OCI-LY7 (cell line): ENCODE results near the gene APOBEC3H. TPM values are rescaled to one million over a fixed set of nuclear protein-coding genes. Genes with fewer than 3 reads are reported as not detected.

ENCODE experiments used
- BruUV-seq: library from RNA; stranded (reverse); fragments of 400-500 nt; replicated peaks from 2 replicates; lab custom pipeline; 2021; lab: Mats Ljungman, UMichigan
- CTCF ChIA-PET: fragments of 300-600 bp; sonication (Branson Sonifier 250); formaldehyde crosslinking; loops from one replicate; lab custom pipeline; 2022; ENCODE audit warnings: antibody characterized with exemption; ENCODE audit not compliant: unreplicated experiment; lab: Charles Lee
- POLR2A ChIA-PET: fragments of 300-600 bp; sonication (Branson Sonifier 250); formaldehyde crosslinking; loops from one replicate; lab custom pipeline; 2022; ENCODE audit warnings: antibody characterized with exemption; lab: Charles Lee
- DNase-seq: peaks from one replicate; pipeline ENCODE4 v3.0.0-alpha.2; 2015; ENCODE audit warnings: low spot score
- H2AFZ ChIP-seq: fragments of 200-600 bp; sonication (generic), shearing (Covaris generic); 2 replicates; pipeline ENCODE4 v1.6.1; 2014; ENCODE audit warnings: mild to moderate bottlenecking, antibody characterized with exemption, low read length, moderate library complexity
- H3K27ac ChIP-seq: fragments of 200-600 bp; sonication (generic); 2 replicates; pipeline ENCODE4 v1.5.1; 2014; ENCODE audit warnings: mixed run types, low read depth, mild to moderate bottlenecking, moderate library complexity, low read length, inconsistent platforms; ENCODE audit not compliant: poor library complexity, severe bottlenecking
- H3K36me3 ChIP-seq: fragments of 200-600 bp; sonication (generic); 2 replicates; pipeline ENCODE4 v1.6.1; 2014; ENCODE audit warnings: mild to moderate bottlenecking, antibody characterized with exemption, low read length, moderate library complexity, mixed read lengths; ENCODE audit not compliant: insufficient read depth
- H3K4me1 ChIP-seq: fragments of 200-600 bp; sonication (generic); 2 replicates; pipeline ENCODE4 v1.5.1; 2014; ENCODE audit warnings: mild to moderate bottlenecking, low read length; ENCODE audit not compliant: insufficient read depth, poor library complexity, severe bottlenecking
- H3K4me2 ChIP-seq: fragments of 200-600 bp; sonication (generic); 2 replicates; pipeline ENCODE4 v1.6.1; 2014; ENCODE audit warnings: mild to moderate bottlenecking, low read length
- H3K4me3 ChIP-seq: fragments of 200-600 bp; sonication (generic); 2 replicates; pipeline ENCODE4 v1.5.1; 2014; ENCODE audit warnings: mild to moderate bottlenecking, low read depth, low read length; ENCODE audit not compliant: poor library complexity, severe bottlenecking
- H3K79me2 ChIP-seq: fragments of 200-600 bp; sonication (generic); 2 replicates; pipeline ENCODE4 v1.6.1; 2016; ENCODE audit warnings: low read depth, mild to moderate bottlenecking, low read length, moderate library complexity, mixed read lengths; ENCODE audit not compliant: insufficient read depth
- H3K9me2 ChIP-seq: fragments of 200-600 bp; sonication (generic); 2 replicates; pipeline ENCODE4 v1.6.1; 2016; ENCODE audit warnings: mild to moderate bottlenecking, low read length, mixed read lengths; ENCODE audit not compliant: insufficient read depth
- H3K9me3 ChIP-seq: fragments of 200-600 bp; sonication (generic); 2 replicates; pipeline ENCODE4 v1.6.1; 2014; ENCODE audit warnings: mild to moderate bottlenecking, mixed run types, low read length, mixed read lengths
- H4K20me1 ChIP-seq: fragments of 200-600 bp; sonication (generic); 2 replicates; pipeline ENCODE4 v1.6.1; 2014; ENCODE audit warnings: mild to moderate bottlenecking, antibody characterized with exemption, low read length, moderate library complexity, mixed read lengths; ENCODE audit not compliant: insufficient read depth
- EZH2phosphoT487 ChIP-seq: fragments of 200-600 bp; sonication (generic); IDR thresholded peaks from 2 replicates; pipeline ENCODE4 v1.6.1; 2018; ENCODE audit warnings: low read depth, borderline replicate concordance, mild to moderate bottlenecking, mixed run types, antibody characterized with exemption, low read length, moderate library complexity, mixed read lengths
- intact Hi-C: fragments of 100-400 bp; cut with micrococcal nuclease; formaldehyde crosslinking; loops from one replicate; pipeline ENCODE4 v1.10.0; 2022; ENCODE audit not compliant: unreplicated experiment
- total RNA-seq, 2 experiments: library from RNA; depleted of rRNA in 1 of 2; stranded (reverse); fragments of >200 nt in 1 of 2; shearing (Covaris generic) in 1 of 2; gene quantifications; 2 replicates each; pipeline ENCODE4 v1.2.3, GENCODE V29; 2014 to 2022
- TF ChIP-seq, protein P1 (sequence below): fragments of 200-600 bp; sonication (generic); conservative IDR thresholded peaks from 2 replicates; pipeline ENCODE4 v1.5.1; 2014; ENCODE audit warnings: mild to moderate bottlenecking, antibody characterized with exemption, low read length, moderate library complexity, mixed read lengths

APOBEC3H gene
- total RNA-seq, 2 experiments from 2014 or later = 0.99 to 1.2 TPM

DNA sequence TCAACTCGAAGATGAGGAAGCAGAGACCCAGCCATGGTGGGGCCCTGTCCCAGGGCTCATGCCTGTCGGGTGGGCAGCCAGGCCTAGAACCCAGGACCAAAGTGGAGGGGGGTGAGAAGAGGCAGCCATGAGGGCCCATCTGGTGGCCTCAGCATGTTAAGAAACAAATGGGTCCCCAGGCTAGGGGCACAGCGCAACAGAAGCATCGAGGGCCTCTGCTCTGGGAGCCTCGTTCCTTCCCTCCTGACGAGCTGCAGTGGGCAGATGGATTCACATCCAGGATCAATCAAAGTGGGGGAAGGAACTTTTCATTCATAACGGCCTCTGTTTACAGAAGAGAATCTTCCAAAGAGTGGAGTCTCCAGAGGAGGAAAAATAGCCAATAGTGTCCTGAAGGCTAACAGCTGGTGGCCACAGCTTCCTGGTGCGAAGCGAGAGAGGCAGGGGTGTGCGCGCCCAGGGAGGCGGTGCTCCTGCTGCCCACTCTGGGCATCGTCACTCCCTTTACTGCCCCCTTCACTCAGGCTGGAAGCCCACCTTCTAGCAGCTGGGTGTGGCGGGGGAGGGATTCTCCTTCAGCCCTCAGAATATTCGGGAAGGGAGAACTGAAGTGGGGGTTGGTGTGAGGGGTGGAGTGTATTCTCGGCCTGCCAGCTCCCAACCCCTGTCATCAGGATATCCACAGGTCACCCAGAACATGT lies 51.1 kb downstream of the APOBEC3H start:
- Histone ChIP-seq H3K9me2 (no peaks in the 10 kb centered on the region), H3K4me1 (peaks cover 64% of the 10 kb centered on the region), H3K36me3 (no peaks in the 10 kb centered on the region), H4K20me1 (no peaks in the 10 kb centered on the region), H2AFZ (no peak overlapping the region), H3K79me2 (no peaks in the 10 kb centered on the region), H3K9me3 (no peaks in the 10 kb centered on the region), H3K27ac (peak overlapping the region; percentile 20), H3K4me2 (peak overlapping the region; percentile 50), H3K4me3 (no peak overlapping the region)
- intact Hi-C loops = no loop called here
- no peak for TF ChIP-seq EZH2phosphoT487
- TF ChIP-seq, protein P1, sequence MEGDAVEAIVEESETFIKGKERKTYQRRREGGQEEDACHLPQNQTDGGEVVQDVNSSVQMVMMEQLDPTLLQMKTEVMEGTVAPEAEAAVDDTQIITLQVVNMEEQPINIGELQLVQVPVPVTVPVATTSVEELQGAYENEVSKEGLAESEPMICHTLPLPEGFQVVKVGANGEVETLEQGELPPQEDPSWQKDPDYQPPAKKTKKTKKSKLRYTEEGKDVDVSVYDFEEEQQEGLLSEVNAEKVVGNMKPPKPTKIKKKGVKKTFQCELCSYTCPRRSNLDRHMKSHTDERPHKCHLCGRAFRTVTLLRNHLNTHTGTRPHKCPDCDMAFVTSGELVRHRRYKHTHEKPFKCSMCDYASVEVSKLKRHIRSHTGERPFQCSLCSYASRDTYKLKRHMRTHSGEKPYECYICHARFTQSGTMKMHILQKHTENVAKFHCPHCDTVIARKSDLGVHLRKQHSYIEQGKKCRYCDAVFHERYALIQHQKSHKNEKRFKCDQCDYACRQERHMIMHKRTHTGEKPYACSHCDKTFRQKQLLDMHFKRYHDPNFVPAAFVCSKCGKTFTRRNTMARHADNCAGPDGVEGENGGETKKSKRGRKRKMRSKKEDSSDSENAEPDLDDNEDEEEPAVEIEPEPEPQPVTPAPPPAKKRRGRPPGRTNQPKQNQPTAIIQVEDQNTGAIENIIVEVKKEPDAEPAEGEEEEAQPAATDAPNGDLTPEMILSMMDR = no peak
- no peak for DNase-seq
- no TSS peak for BruUV-seq
- ChIA-PET POLR2A (interaction anchor here (0.6 to 2.0 kb wide), 4 partner anchors 65 to 1670 kb away, joined by 3 to 11 read pairs (median 6); partner anchors contain the start of genes APOBEC3C and RPL3), CTCF (interaction anchor here (0.6 to 1.1 kb wide), 2 partner anchors 145 to 295 kb away, joined by 3 to 5 read pairs; no protein-coding TSS in a partner anchor)

DNA sequence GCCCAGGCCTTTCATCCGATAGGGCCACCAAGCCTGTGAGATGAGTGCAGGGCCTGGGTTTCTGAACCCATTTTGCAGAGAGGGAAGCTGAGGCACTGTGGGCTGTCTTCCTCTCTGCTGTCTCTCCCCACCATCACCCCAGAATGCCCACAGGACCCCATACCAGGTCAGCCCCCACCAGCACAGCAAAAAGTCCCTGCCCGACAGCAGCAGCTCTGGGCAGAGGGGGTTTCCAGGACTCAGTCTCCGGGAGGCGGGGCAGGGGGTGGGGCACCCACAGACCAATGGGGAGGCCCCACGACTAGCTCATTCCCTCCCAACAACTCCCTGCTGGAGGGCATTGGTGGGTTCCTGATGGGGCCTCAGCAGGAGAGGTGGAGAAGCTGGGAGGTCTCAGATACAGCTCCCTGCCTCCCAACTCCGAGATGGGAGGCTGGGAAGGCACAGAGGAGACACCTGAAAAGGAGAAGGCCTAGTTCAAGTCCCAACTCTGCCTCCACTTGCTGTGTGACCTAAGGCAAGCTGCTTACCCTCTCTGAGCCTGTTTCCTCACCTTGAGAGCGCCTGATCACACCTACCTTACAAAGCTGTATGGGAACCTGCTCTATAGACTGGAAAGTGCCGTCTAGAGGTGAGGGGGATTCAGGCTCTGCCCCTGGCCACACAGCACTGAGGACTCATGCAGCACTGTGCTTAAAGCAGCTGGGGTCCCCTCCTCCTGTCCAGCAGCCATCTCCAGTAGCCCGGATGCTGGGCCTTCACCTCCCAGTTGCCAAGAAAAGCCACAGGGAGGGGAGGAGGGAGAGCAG lies 51.9 kb downstream of the APOBEC3H start:
- no peak overlapping the region for H3K4me3 ChIP-seq
- H3K4me2 ChIP-seq = peak overlapping the region; percentile 50

More for the DNA sequence above, 51.9 kb downstream of the APOBEC3H start:
- TF ChIP-seq EZH2phosphoT487 = no peak
- TF ChIP-seq, protein P1 = no peak
- POLR2A ChIA-PET = interaction anchor here (0.6 to 2.0 kb wide), 7 partner anchors 66 to 1669 kb away, joined by 3 to 11 read pairs (median 3); partner anchors contain the start of genes APOBEC3C, ATF4 and RPL3
- no peaks in the 10 kb centered on the region for H3K9me2 ChIP-seq
- no peaks in the 10 kb centered on the region for H3K36me3 ChIP-seq
- no peaks in the 10 kb centered on the region for H3K9me3 ChIP-seq
- CTCF ChIA-PET = interaction anchor here (0.6 to 1.1 kb wide), 2 partner anchors 145 to 248 kb away, joined by 3 read pairs; no protein-coding TSS in a partner anchor
- peak; percentile 71 for DNase-seq
- H4K20me1 ChIP-seq = no peaks in the 10 kb centered on the region
- intact Hi-C loops = no loop called here
- BruUV-seq = no TSS peak
- H3K79me2 ChIP-seq = no peaks in the 10 kb centered on the region
- peaks cover 67% of the 10 kb centered on the region for H3K4me1 ChIP-seq
- H2AFZ ChIP-seq = no peak overlapping the region
- H3K27ac ChIP-seq = peak overlapping the region; percentile 20
